Prostate gland (tissue), 2 donors: ENCODE data around the gene FAS.

Experiments
- CTCF ChIP-seq, 4 experiments: fragments of 200-600 bp in 2 of 4; fragments of 450-650 bp in 2 of 4; sonication (generic) in 2 of 4; IDR thresholded peaks; 1 replicate in 3 of 4; 2 replicates in 1 of 4; pipeline ENCODE4 v1.5.1; 2016 to 2019; ENCODE audit warnings: antibody characterized with exemption in 4 of 4, mild to moderate bottlenecking in 2 of 4, moderate library complexity in 2 of 4
- POLR2A ChIP-seq: fragments of 450-650 bp; IDR thresholded peaks from one replicate; pipeline ENCODE4 v1.6.1; 2016; ENCODE audit warnings: antibody characterized with exemption, mild to moderate bottlenecking
- POLR2AphosphoS5 ChIP-seq: sonication (generic); formaldehyde crosslinking; IDR thresholded peaks from one replicate; pipeline ENCODE4 v1.6.1; 2017; ENCODE audit warnings: antibody characterized with exemption

GRCh38 chr10:89030791-89031190 lies 40.2 kb downstream of the FAS start:
- TF ChIP-seq CTCF (IDR thresholded peaks at IDR 0.05) (no peak), POLR2A (no peak), POLR2AphosphoS5 (no peak)
